ENCODE measurements around the gene SPATA6L.
"Not testable (repeated sequence)": the region's sequence is repeated elsewhere in the genome, so short reads cannot be mapped to it uniquely, and the experiment has no call there.

The SPATA6L gene

GRCh38 chr9:4677392-4677791 is 11.1 kb upstream of the SPATA6L start:
- DNase-seq (ENCODE audit: low read depth in 2 of 2): no peak

GRCh38 chr9:4674783-4675182 is 8.5 kb upstream of the SPATA6L start:
- DNase-seq (ENCODE audit: low read depth in 2 of 2): no peak

DNA sequence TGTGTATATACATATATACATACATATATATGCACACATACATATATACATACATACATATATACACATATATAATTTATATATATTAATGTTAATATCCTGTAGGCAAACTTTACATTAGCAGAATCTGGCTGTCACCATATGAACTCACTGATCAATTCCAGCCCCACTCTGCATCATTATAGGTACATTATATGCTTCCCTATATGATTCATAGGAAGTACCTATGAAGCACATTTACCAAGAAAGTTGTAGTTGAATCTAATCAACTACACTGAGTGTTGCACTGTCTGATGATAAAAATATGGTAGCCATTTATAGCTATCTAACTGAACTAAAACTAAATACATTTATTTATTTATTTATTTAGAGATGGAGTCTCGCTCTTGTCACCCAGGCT is 5.5 kb upstream of the SPATA6L start:
- no peak for DNase-seq (ENCODE audit: low read depth in 2 of 2)

GRCh38 chr9:4670591-4670990 is 4.3 kb upstream of the SPATA6L start:
- no peak for DNase-seq (ENCODE audit: low read depth in 2 of 2)

DNA sequence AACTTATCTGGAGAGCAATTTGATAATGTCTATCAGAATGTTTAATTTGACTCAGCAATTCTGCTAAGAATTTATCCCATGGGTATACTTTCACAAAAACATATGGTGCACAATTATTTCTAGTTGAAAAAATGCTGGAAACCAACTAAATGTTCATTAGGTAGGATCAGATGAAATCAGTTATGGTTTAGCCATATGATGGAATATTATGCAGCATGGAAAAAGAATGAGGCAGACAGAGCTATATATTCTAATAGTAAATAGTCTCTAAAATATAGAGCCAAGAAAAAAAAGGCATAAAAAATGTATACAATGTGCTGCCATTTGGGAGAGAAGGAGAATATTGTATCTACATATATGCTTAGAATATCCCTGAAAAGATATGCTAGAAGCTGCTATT is 3.6 kb upstream of the SPATA6L start:
- DNase-seq (ENCODE audit: low read depth in 2 of 2): no peak

- DNase-seq (ENCODE audit: low read depth in 2 of 2): no peak
Observed at GRCh38 chr9:4668604-4669003, 2.3 kb upstream of the SPATA6L start.

DNA sequence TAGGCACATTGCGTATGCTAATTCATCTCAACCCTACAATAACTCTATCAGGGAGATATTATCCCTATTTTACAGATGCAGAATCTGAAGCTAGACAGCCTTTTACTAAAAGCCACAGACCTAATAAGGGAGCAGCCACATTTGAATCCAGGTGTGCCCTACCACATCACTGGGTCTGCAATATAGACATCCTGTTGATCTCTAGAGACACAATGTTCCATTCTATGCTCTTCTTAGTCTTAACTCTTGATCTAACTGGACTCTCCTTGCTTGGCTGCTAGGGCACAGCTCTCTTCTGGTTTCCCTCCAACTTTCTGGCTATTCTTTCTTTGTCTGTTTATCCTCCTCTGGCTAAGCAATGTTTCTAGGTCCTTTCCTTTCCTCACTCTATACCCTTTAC is 1.4 kb upstream of the SPATA6L start:
- DNase-seq (ENCODE audit: low read depth in 2 of 2): no peak

- no peak for DNase-seq (ENCODE audit: low read depth in 2 of 2)
Observed at GRCh38 chr9:4665357-4665756, 923 bp downstream of the SPATA6L start.

DNA sequence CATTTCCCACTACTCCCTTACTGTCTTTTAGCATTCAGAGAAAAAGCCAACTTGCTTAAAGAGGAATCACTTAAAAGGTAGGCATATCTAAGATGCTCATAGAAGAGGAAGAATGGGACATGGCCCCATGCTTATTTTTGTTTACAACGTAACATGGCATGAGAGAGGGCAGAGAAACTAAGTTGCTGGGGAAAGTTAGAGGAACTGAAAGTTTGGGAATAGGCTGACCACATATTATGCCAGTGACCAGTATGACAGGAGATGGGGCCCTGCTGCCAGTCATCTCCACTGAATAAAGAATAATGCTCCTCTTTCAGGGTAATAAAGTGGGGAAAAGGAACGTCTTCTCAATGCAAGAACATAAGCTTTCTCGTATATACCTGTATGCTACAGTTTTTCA is 2.3 kb downstream of the SPATA6L start:
- no peak for DNase-seq (ENCODE audit: low read depth in 2 of 2)

DNA sequence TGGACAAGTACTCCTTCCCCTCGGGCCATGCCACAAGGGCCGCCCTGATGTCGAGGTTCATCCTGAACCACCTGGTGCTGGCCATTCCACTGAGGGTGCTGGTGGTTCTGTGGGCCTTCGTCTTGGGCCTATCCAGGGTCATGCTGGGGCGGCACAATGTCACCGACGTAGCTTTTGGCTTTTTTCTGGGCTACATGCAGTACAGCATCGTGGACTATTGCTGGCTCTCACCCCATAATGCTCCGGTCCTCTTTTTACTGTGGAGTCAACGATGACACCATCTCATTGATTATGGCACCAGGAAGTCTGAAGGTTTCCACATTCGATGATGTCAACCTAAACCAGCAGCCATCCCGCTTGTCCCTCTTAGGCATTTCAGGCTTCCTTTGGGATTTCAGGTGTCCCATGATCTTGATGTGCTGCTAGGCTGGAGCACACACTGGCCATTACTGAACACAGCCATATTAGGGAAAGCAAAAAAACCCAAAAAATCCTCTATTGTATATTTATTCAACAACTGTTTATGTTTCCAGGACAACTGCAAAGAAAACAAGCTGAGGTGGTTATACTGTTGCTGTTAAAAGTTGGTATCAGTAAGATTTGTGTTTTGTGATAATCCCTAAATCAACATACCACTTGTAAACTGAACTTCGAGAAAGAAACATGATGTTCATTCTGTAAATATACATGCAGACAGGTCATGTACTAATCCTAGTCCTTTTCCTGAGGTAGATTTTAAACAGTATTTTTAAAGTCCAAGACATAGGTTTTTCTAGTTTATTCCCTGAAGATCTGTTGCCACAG is 3.1 kb downstream of the SPATA6L start:
- no peak for DNase-seq (ENCODE audit: low read depth in 2 of 2)

GRCh38 chr9:4662108-4662988 is 3.9 kb downstream of the SPATA6L start, which contains the start of gene PLPP6:
Gene PLPP6 (plus strand): TSS chr9:4662294. CDS start chr9:4662376, 82 bp downstream.
- DNase-seq (ENCODE audit: low read depth in 2 of 2): peak; percentile 53 to 70

GRCh38 chr9:4661611-4662010 is 4.7 kb downstream of the SPATA6L start:
- DNase-seq (ENCODE audit: low read depth in 2 of 2): no peak

- DNase-seq (ENCODE audit: low read depth in 2 of 2): no peak
Observed at GRCh38 chr9:4661165-4661564, 5.1 kb downstream of the SPATA6L start.

- DNase-seq (ENCODE audit: low read depth in 2 of 2): not testable (repeated sequence)
Observed at GRCh38 chr9:4660665-4661064, 5.6 kb downstream of the SPATA6L start.

DNA sequence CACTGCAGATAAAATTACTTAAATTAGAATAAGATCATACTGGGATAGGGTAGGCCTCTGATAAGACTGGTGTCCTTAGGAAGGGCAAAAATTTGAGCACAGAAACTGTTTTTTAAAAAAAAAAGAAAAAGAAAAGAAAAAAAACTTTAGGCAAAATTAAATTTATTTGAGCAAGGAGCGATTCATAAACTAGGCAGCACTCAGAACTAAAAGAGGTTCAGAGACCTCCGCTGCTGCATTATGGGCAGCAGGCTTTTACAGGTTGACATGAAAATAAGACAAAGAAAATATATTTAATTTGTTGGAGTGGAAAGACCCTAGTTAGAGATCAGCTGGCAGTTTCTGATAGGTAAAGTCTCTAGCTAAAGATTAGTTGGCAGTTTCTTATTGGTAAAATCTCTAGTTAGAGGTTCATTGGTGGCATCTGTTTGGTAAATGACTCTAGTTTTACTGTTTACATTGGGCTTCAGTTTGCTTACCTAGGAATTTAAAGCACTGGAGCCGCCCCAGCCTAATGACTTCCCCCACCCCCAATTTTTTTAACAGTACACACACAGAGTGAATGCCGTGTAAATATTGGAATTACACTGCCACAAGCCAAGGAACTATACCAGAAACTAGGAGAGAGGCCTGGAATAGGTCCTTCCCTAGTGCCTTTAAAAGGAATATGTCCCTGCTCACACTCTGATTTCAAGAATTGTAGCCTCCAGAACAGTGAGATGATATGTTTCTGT is 8.7 kb downstream of the SPATA6L start:
- no peak for DNase-seq (ENCODE audit: low read depth in 2 of 2)

DNA sequence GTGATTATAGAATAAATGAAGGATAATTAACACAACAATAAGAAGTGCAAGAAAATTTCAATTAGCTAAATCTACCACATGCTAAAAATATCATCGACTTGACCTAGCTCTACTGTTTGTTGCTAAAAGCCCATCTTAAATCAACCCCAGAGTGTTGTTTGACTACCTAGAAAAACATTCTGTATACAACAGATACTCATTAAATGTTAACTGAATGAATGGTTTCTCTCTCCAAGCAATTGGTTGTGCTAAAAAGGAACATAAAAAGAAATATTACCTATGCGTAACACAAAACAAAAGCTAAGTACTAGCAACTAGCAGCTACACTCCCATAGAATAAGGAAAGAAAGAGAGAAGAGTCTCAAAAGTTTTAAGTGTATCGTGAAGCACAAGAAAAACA is 9.7 kb downstream of the SPATA6L start:
- DNase-seq (ENCODE audit: low read depth in 2 of 2): no peak

DNA sequence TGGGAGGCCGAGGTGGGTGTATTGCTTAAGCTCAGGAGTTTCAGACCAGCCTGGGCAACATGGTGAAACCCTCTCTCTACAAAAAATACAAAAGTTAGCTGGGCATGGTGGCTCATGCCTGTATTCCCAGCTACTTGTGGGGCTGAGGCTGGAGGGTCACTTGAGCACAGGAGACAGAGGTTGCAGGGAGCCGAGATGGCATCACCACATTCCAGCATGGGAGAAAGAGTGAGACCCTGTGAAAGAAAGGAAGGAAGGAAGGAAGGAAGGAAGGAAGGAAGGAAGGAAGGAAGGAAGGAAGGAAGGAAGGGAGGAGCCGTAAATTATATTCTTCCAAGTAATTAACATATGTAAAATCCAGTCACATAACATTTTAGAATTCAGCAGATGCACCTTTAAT is 10.1 kb downstream of the SPATA6L start:
- DNase-seq (ENCODE audit: low read depth in 2 of 2): not testable (repeated sequence)

GRCh38 chr9:4654538-4654937 is 11.7 kb downstream of the SPATA6L start:
- DNase-seq (ENCODE audit: low read depth in 2 of 2): no peak

DNA sequence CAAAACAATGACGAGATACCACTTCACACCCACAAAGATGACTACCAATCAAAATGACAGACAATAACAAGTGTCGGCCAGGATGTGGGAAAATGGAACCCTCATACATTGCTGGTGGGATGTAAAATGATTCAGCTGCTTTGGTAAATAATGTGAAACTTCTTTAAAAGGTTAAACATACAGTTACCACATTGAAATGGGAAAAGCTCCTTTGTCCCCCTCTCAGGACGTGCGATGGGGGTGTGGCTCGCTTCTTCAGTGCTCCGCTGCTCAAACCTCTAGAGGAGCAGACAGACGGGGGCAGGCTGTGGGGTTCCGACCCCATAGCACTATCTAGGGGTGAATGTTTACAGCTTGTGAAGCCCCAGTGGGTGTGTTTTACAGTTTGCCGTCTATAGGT is 12.2 kb downstream of the SPATA6L start:
- DNase-seq (ENCODE audit: low read depth in 2 of 2): no peak

- DNase-seq (ENCODE audit: low read depth in 2 of 2): no peak
Observed at GRCh38 chr9:4642351-4642750, 23.9 kb downstream of the SPATA6L start.

DNA sequence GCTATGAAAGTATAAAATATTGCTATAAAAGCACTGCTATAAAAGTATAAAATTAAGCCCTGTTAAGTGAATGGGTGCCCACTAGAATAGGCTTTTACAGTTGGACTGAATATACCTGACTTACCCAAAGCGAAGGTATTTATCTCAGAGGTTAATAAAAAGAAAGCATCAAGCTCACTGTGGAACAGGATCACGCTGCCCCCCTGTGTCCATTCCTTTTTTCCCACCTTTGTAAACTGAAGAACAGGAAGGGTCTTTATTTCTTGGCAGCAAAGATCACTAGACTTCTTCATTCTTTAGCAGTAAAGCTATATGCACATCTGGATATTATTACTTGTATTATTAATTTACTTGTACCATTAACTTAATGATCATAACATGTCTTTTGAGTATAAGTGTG is 26.3 kb downstream of the SPATA6L start:
- DNase-seq (ENCODE audit: low read depth in 2 of 2): peak in 1 of 2 experiments; percentile 20

DNA sequence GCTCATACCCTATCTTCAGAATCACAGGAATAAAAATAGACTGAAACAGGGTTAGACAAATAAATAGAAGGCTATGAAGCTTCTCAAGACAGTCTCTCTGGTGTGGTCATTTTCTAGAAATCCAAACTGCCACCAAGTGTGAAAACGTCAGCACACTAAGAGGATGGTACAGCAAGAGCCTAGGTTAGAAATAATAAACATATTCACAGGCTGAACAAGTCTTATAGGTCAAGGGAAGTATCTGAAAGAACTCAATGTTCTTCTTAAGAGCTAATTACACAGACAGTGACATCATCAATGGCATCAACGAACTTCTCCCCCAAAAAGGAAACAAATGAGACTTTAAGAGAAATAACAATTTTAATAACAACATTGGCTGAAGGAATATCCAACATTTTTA is 26.9 kb downstream of the SPATA6L start:
- DNase-seq (ENCODE audit: low read depth in 2 of 2): no peak
